HEK293 (cell line): ENCODE measurements around the gene NCAN.

ENCODE experiments used
- KLF1 ChIP-seq: fragments of 450-650 bp; formaldehyde crosslinking; IDR thresholded peaks from 2 replicates; pipeline ENCODE4 v1.5.1; 2016; ENCODE audit warnings: missing biosample characterization, missing genetic modification characterization
- KLF16 ChIP-seq: fragments of 450-650 bp; formaldehyde crosslinking; IDR thresholded peaks from 2 replicates; pipeline ENCODE4 v1.5.1; 2017; ENCODE audit warnings: missing biosample characterization, missing genetic modification characterization
- KLF9 ChIP-seq: fragments of 450-650 bp; formaldehyde crosslinking; IDR thresholded peaks from 2 replicates; pipeline ENCODE4 v1.5.1; 2016; ENCODE audit warnings: missing biosample characterization, missing genetic modification characterization, low read depth
- SALL2 ChIP-seq: fragments of 450-650 bp; formaldehyde crosslinking; IDR thresholded peaks from 2 replicates; pipeline ENCODE4 v1.5.0; 2017; ENCODE audit warnings: missing biosample characterization, mild to moderate bottlenecking, missing genetic modification characterization, borderline replicate concordance
- SP2 ChIP-seq: fragments of 450-650 bp; formaldehyde crosslinking; IDR thresholded peaks from 2 replicates; pipeline ENCODE4 v1.5.1; 2016; ENCODE audit warnings: missing biosample characterization, missing genetic modification characterization
- WT1 ChIP-seq: fragments of 450-650 bp; formaldehyde crosslinking; IDR thresholded peaks from 2 replicates; pipeline ENCODE4 v1.5.1; 2016; ENCODE audit warnings: missing biosample characterization, missing genetic modification characterization
- YY1 ChIP-seq: fragments of 450-650 bp; formaldehyde crosslinking; IDR thresholded peaks from 2 replicates; pipeline ENCODE4 v1.5.1; 2018; ENCODE audit warnings: missing biosample characterization, missing genetic modification characterization
- YY2 ChIP-seq: fragments of 450-650 bp; formaldehyde crosslinking; IDR thresholded peaks from 2 replicates; pipeline ENCODE4 v1.5.1; 2016; ENCODE audit warnings: missing biosample characterization, missing genetic modification characterization
- ZBTB17 ChIP-seq: fragments of 450-650 bp; formaldehyde crosslinking; IDR thresholded peaks from 2 replicates; pipeline ENCODE4 v1.5.1; 2016; ENCODE audit warnings: missing biosample characterization, missing genetic modification characterization
- ZBTB21 ChIP-seq: fragments of 450-650 bp; formaldehyde crosslinking; IDR thresholded peaks from 2 replicates; pipeline ENCODE4 v1.5.1; 2017; ENCODE audit warnings: missing biosample characterization, missing genetic modification characterization
- ZFHX2 ChIP-seq: fragments of 450-650 bp; formaldehyde crosslinking; conservative IDR thresholded peaks from 2 replicates; pipeline ENCODE4 v1.5.1; 2016; ENCODE audit warnings: missing biosample characterization, missing genetic modification characterization
- ZFP37 ChIP-seq: fragments of 450-650 bp; formaldehyde crosslinking; IDR thresholded peaks from 2 replicates; pipeline ENCODE4 v1.5.1; 2016; ENCODE audit warnings: missing biosample characterization, missing genetic modification characterization
- ZNF148 ChIP-seq: fragments of 450-650 bp; formaldehyde crosslinking; IDR thresholded peaks from 2 replicates; pipeline ENCODE4 v1.5.0; 2017; ENCODE audit warnings: missing biosample characterization, missing genetic modification characterization, borderline replicate concordance
- ZNF174 ChIP-seq: fragments of 450-650 bp; formaldehyde crosslinking; IDR thresholded peaks from 2 replicates; pipeline ENCODE4 v1.5.0; 2017; ENCODE audit warnings: missing biosample characterization, mild to moderate bottlenecking, missing genetic modification characterization
- ZNF184 ChIP-seq: fragments of 450-650 bp; IDR thresholded peaks from 2 replicates; pipeline ENCODE4 v1.5.1; 2018; ENCODE audit warnings: missing biosample characterization, mild to moderate bottlenecking, missing genetic modification characterization
- ZNF202 ChIP-seq: fragments of 450-650 bp; formaldehyde crosslinking; IDR thresholded peaks from 2 replicates; pipeline ENCODE4 v1.5.1; 2016; ENCODE audit warnings: missing biosample characterization, missing genetic modification characterization, borderline replicate concordance
- ZNF501 ChIP-seq: fragments of 450-650 bp; formaldehyde crosslinking; IDR thresholded peaks from 2 replicates; pipeline ENCODE4 v1.5.1; 2016; ENCODE audit warnings: missing biosample characterization, missing genetic modification characterization
- ZNF561 ChIP-seq: fragments of 450-650 bp; IDR thresholded peaks from 2 replicates; pipeline ENCODE4 v1.5.1; 2018; ENCODE audit warnings: missing biosample characterization, missing genetic modification characterization, borderline replicate concordance
- ZNF600 ChIP-seq: fragments of 450-650 bp; formaldehyde crosslinking; IDR thresholded peaks from 2 replicates; pipeline ENCODE4 v1.5.1; 2016; ENCODE audit warnings: missing biosample characterization, missing genetic modification characterization
- ZNF623 ChIP-seq: fragments of 450-650 bp; formaldehyde crosslinking; IDR thresholded peaks from 2 replicates; pipeline ENCODE4 v1.5.1; 2016; ENCODE audit warnings: missing biosample characterization, missing genetic modification characterization
- ZNF664 ChIP-seq: fragments of 450-650 bp; formaldehyde crosslinking; IDR thresholded peaks from 2 replicates; pipeline ENCODE4 v1.5.1; 2016; ENCODE audit warnings: missing biosample characterization, missing genetic modification characterization
- ZNF785 ChIP-seq: fragments of 450-650 bp; formaldehyde crosslinking; IDR thresholded peaks from 2 replicates; pipeline ENCODE4 v1.5.1; 2016; ENCODE audit warnings: missing biosample characterization, missing genetic modification characterization
- ZNF830 ChIP-seq: fragments of 450-650 bp; IDR thresholded peaks from 2 replicates; pipeline ENCODE4 v1.5.0; 2018; ENCODE audit warnings: missing biosample characterization, missing genetic modification characterization, low read depth, mild to moderate bottlenecking, moderate library complexity
- ZNF843 ChIP-seq: fragments of 450-650 bp; formaldehyde crosslinking; IDR thresholded peaks from 2 replicates; pipeline ENCODE4 v1.5.1; 2016; ENCODE audit warnings: missing biosample characterization, missing genetic modification characterization
- ZXDB ChIP-seq: fragments of 450-650 bp; formaldehyde crosslinking; IDR thresholded peaks from 2 replicates; pipeline ENCODE4 v1.5.1; 2016; ENCODE audit warnings: missing biosample characterization, missing genetic modification characterization
- TF ChIP-seq, protein P1 (sequence below): fragments of 450-650 bp; formaldehyde crosslinking; IDR thresholded peaks from 2 replicates; pipeline ENCODE4 v1.5.1; 2016; ENCODE audit warnings: missing biosample characterization, missing genetic modification characterization
- TF ChIP-seq, protein P2 (sequence below): fragments of 450-650 bp; formaldehyde crosslinking; IDR thresholded peaks from 2 replicates; pipeline ENCODE4 v1.5.1; 2016; ENCODE audit warnings: missing biosample characterization, missing genetic modification characterization
- TF ChIP-seq, protein P3 (sequence below): fragments of 450-650 bp; formaldehyde crosslinking; IDR thresholded peaks from 2 replicates; pipeline ENCODE4 v1.5.1; 2016; ENCODE audit warnings: missing biosample characterization, missing genetic modification characterization, low read depth

Gene NCAN

GRCh38 chr19:19192078-19192882 lies 19.5 kb upstream of the NCAN start, which contains the start of the genes BORCS8 and RFXANK (continued):
- TF ChIP-seq, protein P1, sequence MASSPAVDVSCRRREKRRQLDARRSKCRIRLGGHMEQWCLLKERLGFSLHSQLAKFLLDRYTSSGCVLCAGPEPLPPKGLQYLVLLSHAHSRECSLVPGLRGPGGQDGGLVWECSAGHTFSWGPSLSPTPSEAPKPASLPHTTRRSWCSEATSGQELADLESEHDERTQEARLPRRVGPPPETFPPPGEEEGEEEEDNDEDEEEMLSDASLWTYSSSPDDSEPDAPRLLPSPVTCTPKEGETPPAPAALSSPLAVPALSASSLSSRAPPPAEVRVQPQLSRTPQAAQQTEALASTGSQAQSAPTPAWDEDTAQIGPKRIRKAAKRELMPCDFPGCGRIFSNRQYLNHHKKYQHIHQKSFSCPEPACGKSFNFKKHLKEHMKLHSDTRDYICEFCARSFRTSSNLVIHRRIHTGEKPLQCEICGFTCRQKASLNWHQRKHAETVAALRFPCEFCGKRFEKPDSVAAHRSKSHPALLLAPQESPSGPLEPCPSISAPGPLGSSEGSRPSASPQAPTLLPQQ (tag by site-specific recombination): peak; percentile 99
- TF ChIP-seq KLF9 (tag by site-specific recombination) (peak; percentile 74), ZNF843 (peak; percentile 34; the same call in 1 of the 2 replicates), ZNF501 (tag by site-specific recombination) (peak; percentile 69; the same call in 1 of the 2 replicates), ZNF202 (tag by site-specific recombination) (no peak), ZNF148 (tag by site-specific recombination) (peak; percentile 63; the same call in 1 of the 2 replicates), KLF1 (peak; percentile 47; the same call in 1 of the 2 replicates), ZNF561 (tag by site-specific recombination) (peak; percentile 83; the same call in 1 of the 2 replicates), ZFHX2 (tag by site-specific recombination) (peak; percentile 43; the same call in 1 of the 2 replicates), ZNF600 (peak; percentile 78; the same call in 1 of the 2 replicates), WT1 (tag by site-specific recombination) (peak; percentile 54), ZFP37 (tag by site-specific recombination) (peak; percentile 93), ZBTB21 (tag by site-specific recombination) (peak; percentile 32; the same call in 1 of the 2 replicates), YY1 (tag by site-specific recombination) (peak; percentile 76), ZNF623 (tag by site-specific recombination) (peak; percentile 19; the same call in 1 of the 2 replicates), ZBTB17 (peak; percentile 71), ZNF174 (tag by site-specific recombination) (no peak), SALL2 (no peak), KLF16 (tag by site-specific recombination) (peak; percentile 88), ZNF785 (tag by site-specific recombination) (peak; percentile 85; the same call in 1 of the 2 replicates), YY2 (tag by site-specific recombination) (peak; percentile 82), ZXDB (peak; percentile 84), SP2 (tag by site-specific recombination) (peak; percentile 81), ZNF664 (tag by site-specific recombination) (no peak), ZNF830 (tag by site-specific recombination) (no peak), ZNF184 (peak; percentile 62; the same call in 1 of the 2 replicates)
- TF ChIP-seq, protein P2, sequence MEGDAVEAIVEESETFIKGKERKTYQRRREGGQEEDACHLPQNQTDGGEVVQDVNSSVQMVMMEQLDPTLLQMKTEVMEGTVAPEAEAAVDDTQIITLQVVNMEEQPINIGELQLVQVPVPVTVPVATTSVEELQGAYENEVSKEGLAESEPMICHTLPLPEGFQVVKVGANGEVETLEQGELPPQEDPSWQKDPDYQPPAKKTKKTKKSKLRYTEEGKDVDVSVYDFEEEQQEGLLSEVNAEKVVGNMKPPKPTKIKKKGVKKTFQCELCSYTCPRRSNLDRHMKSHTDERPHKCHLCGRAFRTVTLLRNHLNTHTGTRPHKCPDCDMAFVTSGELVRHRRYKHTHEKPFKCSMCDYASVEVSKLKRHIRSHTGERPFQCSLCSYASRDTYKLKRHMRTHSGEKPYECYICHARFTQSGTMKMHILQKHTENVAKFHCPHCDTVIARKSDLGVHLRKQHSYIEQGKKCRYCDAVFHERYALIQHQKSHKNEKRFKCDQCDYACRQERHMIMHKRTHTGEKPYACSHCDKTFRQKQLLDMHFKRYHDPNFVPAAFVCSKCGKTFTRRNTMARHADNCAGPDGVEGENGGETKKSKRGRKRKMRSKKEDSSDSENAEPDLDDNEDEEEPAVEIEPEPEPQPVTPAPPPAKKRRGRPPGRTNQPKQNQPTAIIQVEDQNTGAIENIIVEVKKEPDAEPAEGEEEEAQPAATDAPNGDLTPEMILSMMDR (tag by site-specific recombination): peak; percentile 18; the same call in 1 of the 2 replicates
- TF ChIP-seq, protein P3, sequence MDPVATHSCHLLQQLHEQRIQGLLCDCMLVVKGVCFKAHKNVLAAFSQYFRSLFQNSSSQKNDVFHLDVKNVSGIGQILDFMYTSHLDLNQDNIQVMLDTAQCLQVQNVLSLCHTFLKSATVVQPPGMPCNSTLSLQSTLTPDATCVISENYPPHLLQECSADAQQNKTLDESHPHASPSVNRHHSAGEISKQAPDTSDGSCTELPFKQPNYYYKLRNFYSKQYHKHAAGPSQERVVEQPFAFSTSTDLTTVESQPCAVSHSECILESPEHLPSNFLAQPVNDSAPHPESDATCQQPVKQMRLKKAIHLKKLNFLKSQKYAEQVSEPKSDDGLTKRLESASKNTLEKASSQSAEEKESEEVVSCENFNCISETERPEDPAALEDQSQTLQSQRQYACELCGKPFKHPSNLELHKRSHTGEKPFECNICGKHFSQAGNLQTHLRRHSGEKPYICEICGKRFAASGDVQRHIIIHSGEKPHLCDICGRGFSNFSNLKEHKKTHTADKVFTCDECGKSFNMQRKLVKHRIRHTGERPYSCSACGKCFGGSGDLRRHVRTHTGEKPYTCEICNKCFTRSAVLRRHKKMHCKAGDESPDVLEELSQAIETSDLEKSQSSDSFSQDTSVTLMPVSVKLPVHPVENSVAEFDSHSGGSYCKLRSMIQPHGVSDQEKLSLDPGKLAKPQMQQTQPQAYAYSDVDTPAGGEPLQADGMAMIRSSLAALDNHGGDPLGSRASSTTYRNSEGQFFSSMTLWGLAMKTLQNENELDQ: no peak
